Rectal smooth muscle tissue (tissue), 1 donor: ENCODE data around the gene NIPSNAP3A.

Source experiments
- H3K27ac ChIP-seq: one replicate; pipeline ENCODE4 v1.7.0; 2013; ENCODE audit warnings: low read depth, low read length, inconsistent platforms
- H3K27me3 ChIP-seq: one replicate; pipeline ENCODE4 v1.7.0; 2013; ENCODE audit warnings: low read length; ENCODE audit not compliant: control insufficient read depth, insufficient read depth
- H3K36me3 ChIP-seq: one replicate; pipeline ENCODE4 v1.7.0; 2013; ENCODE audit warnings: low read length; ENCODE audit not compliant: control insufficient read depth, insufficient read depth
- H3K4me1 ChIP-seq: one replicate; pipeline ENCODE4 v1.7.0; 2013; ENCODE audit warnings: low read length; ENCODE audit not compliant: control insufficient read depth, insufficient read depth
- H3K4me3 ChIP-seq: one replicate; pipeline ENCODE4 v1.7.0; 2013; ENCODE audit warnings: low read length
- H3K9ac ChIP-seq: one replicate; pipeline ENCODE4 v1.7.0; 2013; ENCODE audit warnings: low read length

The NIPSNAP3A gene

DNA sequence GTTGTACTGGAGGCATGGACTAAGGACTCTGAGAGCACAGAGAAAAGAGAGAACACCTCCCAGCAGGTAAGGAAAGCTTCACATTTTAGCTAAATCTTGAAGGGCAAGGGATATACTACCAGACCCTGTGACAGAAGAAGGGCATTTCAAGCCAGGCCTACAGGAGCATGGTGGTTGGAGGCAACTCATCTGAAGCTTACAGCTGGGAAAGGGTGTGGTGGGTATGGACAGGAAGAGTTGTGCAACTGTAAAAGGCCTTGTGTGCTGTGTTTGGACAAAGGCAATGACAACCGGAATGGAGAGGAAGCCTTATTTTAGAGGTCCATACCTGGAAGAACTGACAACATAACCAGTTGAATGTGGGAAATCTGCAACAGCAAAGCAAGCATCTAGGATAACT, 47.6 kb downstream of the NIPSNAP3A start:
- Histone ChIP-seq H3K4me1 (no peaks in the 10 kb centered on the region), H3K27me3 (no peaks in the 10 kb centered on the region), H3K36me3 (peaks cover 55% of the 10 kb centered on the region), H3K27ac (no peak overlapping the region), H3K4me3 (no peak overlapping the region), H3K9ac (no peak overlapping the region)

DNA sequence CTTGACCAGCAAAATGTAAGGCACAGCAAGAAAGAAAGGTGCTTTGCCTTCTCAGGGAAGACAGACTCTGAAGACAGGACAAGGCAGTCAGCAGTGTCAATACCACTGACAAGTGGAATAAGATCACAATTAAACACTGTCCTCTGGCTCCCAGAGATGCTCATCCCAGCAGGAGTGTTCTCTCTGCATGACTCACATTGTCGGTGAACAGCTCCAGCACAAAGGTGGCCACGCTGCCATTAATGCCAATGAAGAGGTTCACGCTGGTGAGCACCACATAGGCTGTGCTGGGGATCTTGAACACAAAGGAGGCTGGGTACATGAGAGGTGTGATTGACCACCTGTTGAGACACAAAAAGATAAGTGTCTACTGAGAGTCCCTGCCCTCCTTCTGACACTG, 48.4 kb downstream of the NIPSNAP3A start:
- H3K36me3 ChIP-seq: peaks cover 61% of the 10 kb centered on the region
- H3K27ac ChIP-seq: no peak overlapping the region

DNA sequence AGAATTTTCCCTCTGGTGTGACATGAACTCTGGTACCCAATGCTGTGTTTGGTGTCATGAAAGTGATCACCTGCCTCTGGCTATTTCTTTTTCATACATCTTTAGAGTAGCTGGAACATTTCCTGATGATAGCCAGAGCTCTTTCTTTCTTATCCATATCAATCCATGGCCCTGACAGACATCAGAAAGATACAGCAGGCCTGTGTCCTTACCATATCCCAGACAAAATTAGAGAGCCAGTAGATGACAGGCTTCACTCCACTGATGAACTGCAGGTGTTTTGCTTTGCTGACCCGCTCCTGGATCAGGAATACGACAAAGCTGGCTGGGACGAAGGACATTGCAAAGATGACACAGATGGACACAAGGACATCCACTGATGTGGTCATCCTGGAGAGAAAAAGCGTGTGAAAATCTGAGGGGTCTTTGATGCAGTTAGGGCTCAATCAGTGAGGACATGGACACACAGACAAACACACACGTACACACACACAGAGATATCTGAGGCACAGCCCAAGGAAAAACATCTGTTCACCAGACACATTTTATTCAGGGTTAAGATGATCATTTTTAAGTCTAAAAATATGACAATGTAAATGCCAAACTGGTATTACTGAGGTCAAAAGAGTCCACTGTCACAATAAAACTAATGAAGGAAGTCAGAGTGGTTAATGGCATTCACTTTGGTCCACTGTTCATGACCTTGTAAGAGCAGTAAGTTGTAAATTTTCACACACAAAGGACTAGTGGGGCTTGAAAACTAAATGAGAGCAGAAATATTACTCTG, 50.9 kb downstream of the NIPSNAP3A start:
- H3K4me3 ChIP-seq: no peak overlapping the region
- H3K36me3 ChIP-seq: peaks cover 62% of the 10 kb centered on the region
- no peak overlapping the region for H3K9ac ChIP-seq
- no peak overlapping the region for H3K27ac ChIP-seq
- H3K27me3 ChIP-seq: no peaks in the 10 kb centered on the region
- no peaks in the 10 kb centered on the region for H3K4me1 ChIP-seq

More for the DNA sequence above, 48.4 kb downstream of the NIPSNAP3A start:
- H3K4me1 ChIP-seq: no peaks in the 10 kb centered on the region
- no peaks in the 10 kb centered on the region for H3K27me3 ChIP-seq
- H3K4me3 ChIP-seq: no peak overlapping the region
- no peak overlapping the region for H3K9ac ChIP-seq

DNA sequence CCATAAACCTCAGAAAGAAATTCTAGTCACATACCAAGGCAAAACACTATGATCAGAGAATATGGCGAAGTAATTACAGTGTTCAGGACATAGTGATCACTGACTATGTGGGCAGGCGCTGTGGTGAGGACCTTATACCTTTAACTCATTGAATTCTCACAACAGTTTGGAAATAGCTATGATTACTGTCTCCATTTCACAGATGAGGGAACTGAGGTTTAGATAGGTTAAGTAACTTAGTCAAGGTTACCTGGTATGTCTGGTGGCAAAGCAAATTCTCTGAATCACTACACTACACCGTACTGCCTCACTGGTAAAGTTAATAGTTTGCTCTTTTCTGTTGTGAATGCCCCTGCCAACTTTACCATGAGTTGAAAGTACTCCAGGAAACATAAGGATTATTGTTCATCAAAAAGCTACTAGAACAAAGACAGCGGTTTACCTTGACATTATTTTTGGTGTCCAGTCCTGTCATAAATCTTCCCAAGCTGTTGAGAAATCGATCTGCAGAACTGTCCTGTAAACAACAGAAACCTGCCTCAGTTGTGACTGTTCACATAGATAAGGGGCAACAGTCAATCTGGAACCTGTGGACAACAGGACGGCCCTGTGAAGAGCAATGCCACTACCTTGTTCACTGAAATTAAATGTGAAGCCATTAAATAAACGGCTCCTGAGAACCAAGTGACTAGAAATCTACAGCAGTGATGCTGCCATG, 52.7 kb downstream of the NIPSNAP3A start:
- Histone ChIP-seq H3K4me3 (no peak overlapping the region), H3K27ac (no peak overlapping the region), H3K36me3 (peaks cover 63% of the 10 kb centered on the region), H3K9ac (no peak overlapping the region), H3K4me1 (no peaks in the 10 kb centered on the region), H3K27me3 (no peaks in the 10 kb centered on the region)

DNA sequence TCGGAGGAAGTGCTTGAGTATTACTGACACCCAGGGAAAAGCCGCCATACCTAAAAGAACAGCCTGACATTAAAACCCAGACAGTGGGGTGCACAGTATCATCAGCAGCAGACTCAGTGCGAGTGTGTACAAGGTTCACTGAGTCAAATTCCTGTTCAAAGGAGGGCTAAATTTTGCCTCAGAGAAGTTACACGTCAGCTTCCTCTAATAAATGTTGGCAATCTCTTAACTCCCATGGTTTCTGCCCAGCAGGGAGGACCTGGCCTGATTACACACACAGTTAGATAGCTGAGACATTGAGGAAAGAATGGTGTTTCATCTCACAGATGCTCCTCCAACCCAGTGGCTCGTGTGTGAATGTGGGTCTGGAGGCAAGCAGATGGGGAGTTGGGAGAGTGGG, 54.6 kb downstream of the NIPSNAP3A start:
- Histone ChIP-seq H3K27me3 (no peaks in the 10 kb centered on the region), H3K36me3 (peaks cover 57% of the 10 kb centered on the region), H3K4me1 (no peaks in the 10 kb centered on the region), H3K9ac (no peak overlapping the region), H3K27ac (no peak overlapping the region), H3K4me3 (no peak overlapping the region)

DNA sequence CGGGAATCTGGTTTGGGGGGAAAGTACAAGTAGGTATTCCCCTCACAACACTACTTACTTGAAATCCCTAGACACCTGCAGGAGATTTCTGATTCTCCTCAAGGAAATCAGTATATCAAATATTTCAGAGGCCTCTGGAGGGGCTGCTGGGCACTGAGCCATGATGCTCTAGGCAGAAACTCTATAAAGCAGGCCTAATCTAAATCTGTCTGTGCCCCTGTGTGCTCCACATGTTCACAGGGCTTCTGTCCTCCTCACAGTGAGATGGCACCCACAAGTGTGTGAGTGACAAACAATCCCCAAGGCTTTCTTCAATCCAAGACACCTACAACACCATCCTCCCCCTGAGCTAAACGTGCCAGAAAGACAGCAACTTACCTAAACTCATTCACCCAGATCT, 55.4 kb downstream of the NIPSNAP3A start:
- H3K4me1 ChIP-seq: no peaks in the 10 kb centered on the region
- H3K27ac ChIP-seq: no peak overlapping the region
- H3K4me3 ChIP-seq: no peak overlapping the region
- H3K9ac ChIP-seq: no peak overlapping the region
- H3K27me3 ChIP-seq: no peaks in the 10 kb centered on the region
- peaks cover 54% of the 10 kb centered on the region for H3K36me3 ChIP-seq

DNA sequence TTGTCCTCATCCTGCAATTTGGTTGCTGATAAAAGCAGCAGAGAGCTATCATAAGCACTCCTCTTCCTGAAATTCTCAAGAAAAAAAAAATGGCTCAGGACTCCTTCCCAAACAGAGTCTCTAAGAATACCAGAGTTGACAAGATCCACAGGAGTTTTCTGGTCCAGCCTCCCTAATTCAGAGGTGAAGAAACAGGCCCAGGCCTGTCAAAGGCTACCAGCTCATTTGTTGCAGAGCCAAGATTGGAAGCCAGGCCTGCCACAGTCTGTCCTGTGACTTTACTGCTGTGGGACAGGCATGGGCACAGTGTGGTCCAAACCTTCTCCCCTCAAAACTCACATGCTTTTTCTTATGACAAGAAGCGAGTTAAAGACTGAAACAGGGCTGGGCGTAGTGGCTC, 58.0 kb downstream of the NIPSNAP3A start:
- no peak overlapping the region for H3K27ac ChIP-seq
- H3K9ac ChIP-seq: no peak overlapping the region
- H3K27me3 ChIP-seq: no peaks in the 10 kb centered on the region
- H3K4me3 ChIP-seq: no peak overlapping the region
- H3K36me3 ChIP-seq: peaks cover 52% of the 10 kb centered on the region
- no peaks in the 10 kb centered on the region for H3K4me1 ChIP-seq

DNA sequence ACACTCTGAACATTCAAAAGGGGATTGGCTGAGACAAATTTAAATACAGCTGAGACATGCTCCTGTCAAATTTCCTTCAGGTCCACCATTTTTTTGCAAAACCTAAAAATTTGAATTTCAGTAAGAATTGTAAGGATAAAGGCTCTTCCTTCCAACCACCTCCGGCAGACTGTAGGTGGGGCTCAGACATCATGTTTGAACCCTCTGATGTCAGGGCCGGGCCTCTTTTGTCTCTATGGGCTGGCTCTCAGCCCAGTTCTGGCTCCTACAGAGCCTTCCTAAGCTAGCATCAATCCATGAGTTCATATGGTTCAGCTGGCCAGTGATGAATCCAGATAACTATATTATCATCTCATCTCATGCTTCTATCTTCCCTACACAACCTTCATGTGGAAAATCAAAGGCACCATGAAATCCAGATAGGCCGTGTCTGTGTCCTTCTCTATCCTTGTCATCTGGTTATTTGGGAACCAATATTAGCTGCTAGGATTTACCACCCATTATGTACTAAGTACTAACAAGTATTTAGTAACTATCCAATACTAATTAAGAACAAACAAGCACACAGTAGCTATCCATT, 60.6 kb downstream of the NIPSNAP3A start:
- Histone ChIP-seq H3K9ac (no peak overlapping the region), H3K36me3 (peaks cover 48% of the 10 kb centered on the region), H3K27ac (no peak overlapping the region), H3K27me3 (no peaks in the 10 kb centered on the region), H3K4me1 (no peaks in the 10 kb centered on the region), H3K4me3 (no peak overlapping the region)
